GM21447 (cell line): Measurements from ENCODE around the gene NPC1L1.

ENCODE experiments used
- ATAC-seq: cut with Tn5 transposase; IDR thresholded peaks from one replicate; pipeline ENCODE4 v1.9.1; 2021; ENCODE audit not compliant: unreplicated experiment

NPC1L1 gene

GRCh38 chr7:44536090-44536489, 5.0 kb downstream of the NPC1L1 start:
- ATAC-seq = no peak

GRCh38 chr7:44535348-44536064, 5.6 kb downstream of the NPC1L1 start:
- ATAC-seq = no peak

- no peak for ATAC-seq
These were observed 6.6 kb downstream of the NPC1L1 start for GRCh38 chr7:44534501-44534900.

GRCh38 chr7:44534087-44534486, 7.0 kb downstream of the NPC1L1 start:
- no peak for ATAC-seq

- no peak for ATAC-seq
These were observed 7.7 kb downstream of the NPC1L1 start for GRCh38 chr7:44533301-44534055.

GRCh38 chr7:44531421-44532380, 9.4 kb downstream of the NPC1L1 start:
- ATAC-seq = no peak

GRCh38 chr7:44530990-44531389, 10.1 kb downstream of the NPC1L1 start:
- no peak for ATAC-seq

- ATAC-seq = no peak
These were observed 16.2 kb downstream of the NPC1L1 start for GRCh38 chr7:44524811-44525388.

- no peak for ATAC-seq
These were observed 18.8 kb downstream of the NPC1L1 start for GRCh38 chr7:44522315-44522714.

- no peak for ATAC-seq
These were observed 19.6 kb downstream of the NPC1L1 start for GRCh38 chr7:44521347-44522095.

GRCh38 chr7:44520574-44520973, 20.6 kb downstream of the NPC1L1 start:
- ATAC-seq = no peak

- no peak for ATAC-seq
These were observed 21.6 kb downstream of the NPC1L1 start for GRCh38 chr7:44519546-44519945.

GRCh38 chr7:44518761-44519160, 22.4 kb downstream of the NPC1L1 start:
- no peak for ATAC-seq

- ATAC-seq = no peak
These were observed 24.0 kb downstream of the NPC1L1 start for GRCh38 chr7:44517175-44517574.

GRCh38 chr7:44515590-44516268, 25.4 kb downstream of the NPC1L1 start:
- ATAC-seq = no peak

GRCh38 chr7:44512736-44513135, 28.4 kb downstream of the NPC1L1 start:
- ATAC-seq = no peak

GRCh38 chr7:44511863-44512468, 29.2 kb downstream of the NPC1L1 start:
- ATAC-seq = no peak

- ATAC-seq = no peak
These were observed 29.9 kb downstream of the NPC1L1 start for GRCh38 chr7:44511236-44511635.

GRCh38 chr7:44508328-44509030, 32.7 kb downstream of the NPC1L1 start:
- ATAC-seq = no peak
